Measurements from ENCODE around the gene XYLT2. TPM values are rescaled to one million over a fixed set of nuclear protein-coding genes. Genes with fewer than 3 reads are reported as not detected.

The XYLT2 gene
- total RNA-seq, 2 donors from 2014 or later: 54.1 to 65.9 TPM

DNA sequence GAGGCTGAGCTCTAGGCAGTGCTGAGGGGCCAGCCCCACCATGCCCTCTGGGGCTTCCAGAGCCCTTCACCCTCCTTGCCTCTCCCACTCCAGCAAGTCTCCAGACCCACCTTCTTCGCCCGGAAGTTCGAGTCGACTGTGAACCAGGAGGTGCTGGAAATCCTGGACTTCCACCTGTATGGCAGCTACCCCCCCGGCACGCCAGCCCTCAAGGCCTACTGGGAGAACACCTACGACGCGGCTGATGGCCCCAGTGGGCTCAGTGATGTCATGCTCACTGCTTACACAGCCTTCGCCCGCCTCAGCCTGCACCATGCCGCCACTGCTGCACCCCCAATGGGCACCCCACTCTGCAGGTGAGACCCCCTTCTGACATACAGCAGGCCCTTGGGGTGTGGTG, 10.5 kb downstream of the XYLT2 start:
- TF ChIP-seq, protein P1, sequence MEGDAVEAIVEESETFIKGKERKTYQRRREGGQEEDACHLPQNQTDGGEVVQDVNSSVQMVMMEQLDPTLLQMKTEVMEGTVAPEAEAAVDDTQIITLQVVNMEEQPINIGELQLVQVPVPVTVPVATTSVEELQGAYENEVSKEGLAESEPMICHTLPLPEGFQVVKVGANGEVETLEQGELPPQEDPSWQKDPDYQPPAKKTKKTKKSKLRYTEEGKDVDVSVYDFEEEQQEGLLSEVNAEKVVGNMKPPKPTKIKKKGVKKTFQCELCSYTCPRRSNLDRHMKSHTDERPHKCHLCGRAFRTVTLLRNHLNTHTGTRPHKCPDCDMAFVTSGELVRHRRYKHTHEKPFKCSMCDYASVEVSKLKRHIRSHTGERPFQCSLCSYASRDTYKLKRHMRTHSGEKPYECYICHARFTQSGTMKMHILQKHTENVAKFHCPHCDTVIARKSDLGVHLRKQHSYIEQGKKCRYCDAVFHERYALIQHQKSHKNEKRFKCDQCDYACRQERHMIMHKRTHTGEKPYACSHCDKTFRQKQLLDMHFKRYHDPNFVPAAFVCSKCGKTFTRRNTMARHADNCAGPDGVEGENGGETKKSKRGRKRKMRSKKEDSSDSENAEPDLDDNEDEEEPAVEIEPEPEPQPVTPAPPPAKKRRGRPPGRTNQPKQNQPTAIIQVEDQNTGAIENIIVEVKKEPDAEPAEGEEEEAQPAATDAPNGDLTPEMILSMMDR (conservative IDR thresholded peaks at IDR 0.05): no peak
- H3K9ac ChIP-seq (ENCODE audit: extremely low read depth, low read length, poor library complexity, severe bottlenecking): no peak overlapping the region
- H3K27ac ChIP-seq (ENCODE audit: low read depth, low read length): no peak overlapping the region
- no peaks in the 10 kb centered on the region for H3K9me3 ChIP-seq (ENCODE audit: control insufficient read depth, low read length)
- no peaks in the 10 kb centered on the region for H3K4me1 ChIP-seq (ENCODE audit: control insufficient read depth, insufficient read depth, low read length)
- no peaks in the 10 kb centered on the region for H3K4me1 Mint-ChIP-seq
- H3K27ac Mint-ChIP-seq: no peak overlapping the region
- peak; percentile 32 for DNase-seq
- H3K4me3 Mint-ChIP-seq: no peak overlapping the region
- H3K4me3 ChIP-seq (ENCODE audit: low read length): no peak overlapping the region
- no peaks in the 10 kb centered on the region for H3K27me3 ChIP-seq (ENCODE audit: control insufficient read depth, insufficient read depth, low read length, poor library complexity, severe bottlenecking)
- WGBS, 2 experiments (ENCODE audit: insufficient coverage in 1 of 2, insufficient read length in 1 of 2): 93 to 96% methylated on average over 6 to 12 of the region's 12 CpGs
- H3K9me3 Mint-ChIP-seq: no peaks in the 10 kb centered on the region
- H3K36me3 Mint-ChIP-seq (ENCODE audit: low read depth): peaks cover 65% of the 10 kb centered on the region
- H3K36me3 ChIP-seq (ENCODE audit: control insufficient read depth, insufficient read depth, low read length): peaks cover 68% of the 10 kb centered on the region
- H3K27me3 Mint-ChIP-seq (ENCODE audit: insufficient read depth): no peaks in the 10 kb centered on the region

DNA sequence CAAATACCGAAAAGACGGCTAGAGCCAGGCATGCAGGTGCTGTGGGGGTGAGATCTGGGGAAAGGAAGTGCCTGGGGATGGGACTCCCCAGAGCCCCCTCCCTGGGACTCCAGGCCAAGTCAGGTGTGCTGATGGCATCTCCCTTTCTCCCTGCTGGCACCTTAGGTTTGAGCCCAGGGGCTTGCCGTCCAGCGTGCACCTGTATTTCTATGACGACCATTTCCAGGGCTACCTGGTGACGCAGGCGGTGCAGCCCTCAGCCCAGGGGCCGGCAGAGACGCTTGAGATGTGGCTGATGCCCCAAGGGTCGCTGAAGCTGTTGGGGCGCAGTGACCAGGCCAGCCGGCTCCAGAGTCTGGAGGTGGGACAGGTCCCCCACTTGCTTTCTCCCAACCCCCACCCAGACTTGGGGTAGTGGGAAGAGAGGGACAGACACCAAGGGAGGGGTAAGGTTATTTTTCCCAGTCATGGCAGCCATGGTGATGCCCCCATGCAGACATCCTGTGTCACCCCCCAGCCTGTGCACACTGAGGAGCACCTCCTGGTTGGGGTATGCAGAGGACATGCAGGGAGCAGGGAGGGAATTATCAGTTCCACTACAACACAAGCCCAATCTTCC, 11.1 kb downstream of the XYLT2 start:
- H3K4me3 Mint-ChIP-seq: no peak overlapping the region
- Histone ChIP-seq H3K9me3 (ENCODE audit: control insufficient read depth, low read length) (no peaks in the 10 kb centered on the region), H3K27ac (ENCODE audit: low read depth, low read length) (no peak overlapping the region), H3K27me3 (ENCODE audit: control insufficient read depth, insufficient read depth, low read length, poor library complexity, severe bottlenecking) (no peaks in the 10 kb centered on the region), H3K4me3 (ENCODE audit: low read length) (no peak overlapping the region), H3K9ac (ENCODE audit: extremely low read depth, low read length, poor library complexity, severe bottlenecking) (no peak overlapping the region), H3K36me3 (ENCODE audit: control insufficient read depth, insufficient read depth, low read length) (peaks cover 68% of the 10 kb centered on the region), H3K4me1 (ENCODE audit: control insufficient read depth, insufficient read depth, low read length) (no peaks in the 10 kb centered on the region)
- DNase-seq: peak; percentile 33
- no peaks in the 10 kb centered on the region for H3K27me3 Mint-ChIP-seq (ENCODE audit: insufficient read depth)
- peaks cover 60% of the 10 kb centered on the region for H3K36me3 Mint-ChIP-seq (ENCODE audit: low read depth)
- TF ChIP-seq, protein P1 (conservative IDR thresholded peaks at IDR 0.05): no peak
- no peaks in the 10 kb centered on the region for H3K9me3 Mint-ChIP-seq
- WGBS, 2 experiments (ENCODE audit: insufficient coverage in 1 of 2, insufficient read length in 1 of 2): 94% methylated on average over 12 of the region's 12 CpGs; no CpG with 5 or more reads in 1 of the 2 experiments
- H3K4me1 Mint-ChIP-seq: peaks cover 3% of the 10 kb centered on the region
- H3K27ac Mint-ChIP-seq: no peak overlapping the region

DNA sequence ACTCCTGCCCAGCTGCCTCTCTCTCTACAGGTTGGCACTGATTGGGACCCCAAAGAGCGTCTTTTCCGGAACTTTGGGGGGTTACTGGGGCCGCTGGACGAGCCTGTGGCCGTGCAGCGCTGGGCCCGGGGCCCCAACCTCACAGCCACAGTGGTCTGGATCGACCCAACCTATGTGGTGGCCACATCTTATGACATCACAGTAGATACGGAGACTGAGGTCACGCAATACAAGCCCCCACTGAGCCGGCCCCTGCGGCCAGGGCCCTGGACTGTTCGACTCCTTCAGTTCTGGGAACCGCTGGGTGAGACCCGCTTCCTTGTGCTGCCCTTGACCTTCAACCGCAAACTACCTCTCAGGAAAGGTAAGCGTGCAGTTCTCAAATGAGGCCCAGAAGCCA, 12.3 kb downstream of the XYLT2 start:
- Histone ChIP-seq H3K4me1 (ENCODE audit: control insufficient read depth, insufficient read depth, low read length) (peaks cover 2% of the 10 kb centered on the region), H3K36me3 (ENCODE audit: control insufficient read depth, insufficient read depth, low read length) (peaks cover 65% of the 10 kb centered on the region), H3K4me3 (ENCODE audit: low read length) (no peak overlapping the region), H3K27ac (ENCODE audit: low read depth, low read length) (no peak overlapping the region), H3K9me3 (ENCODE audit: control insufficient read depth, low read length) (no peaks in the 10 kb centered on the region), H3K9ac (ENCODE audit: extremely low read depth, low read length, poor library complexity, severe bottlenecking) (no peak overlapping the region), H3K27me3 (ENCODE audit: control insufficient read depth, insufficient read depth, low read length, poor library complexity, severe bottlenecking) (no peaks in the 10 kb centered on the region)
- WGBS, 2 experiments (ENCODE audit: insufficient coverage in 1 of 2, insufficient read length in 1 of 2): 95 to 97% methylated on average over 12 to 17 of the region's 17 CpGs
- H3K36me3 Mint-ChIP-seq (ENCODE audit: low read depth): peaks cover 52% of the 10 kb centered on the region
- no peak overlapping the region for H3K4me3 Mint-ChIP-seq
- peak; percentile 37 for DNase-seq
- H3K9me3 Mint-ChIP-seq: no peaks in the 10 kb centered on the region
- TF ChIP-seq, protein P1 (conservative IDR thresholded peaks at IDR 0.05): no peak
- no peak overlapping the region for H3K27ac Mint-ChIP-seq
- H3K27me3 Mint-ChIP-seq (ENCODE audit: insufficient read depth): no peaks in the 10 kb centered on the region
- peaks cover 10% of the 10 kb centered on the region for H3K4me1 Mint-ChIP-seq

Measured in endodermal cell (in vitro differentiated cells).